Measurements from ENCODE around the gene SETBP1. TPM values are rescaled to one million over a fixed set of nuclear protein-coding genes. Genes with fewer than 3 reads are reported as not detected.

Gene SETBP1
- total RNA-seq, 1 donor from 2014 or later = 12.4 TPM

GRCh38 chr18:45039376-45039775 is 358.7 kb downstream of the SETBP1 start:
- no peak overlapping the region for H3K9ac ChIP-seq (ENCODE audit: low read length)
- no peak for FAIRE-seq
- no peaks in the 10 kb centered on the region for H3K9me3 Mint-ChIP-seq (ENCODE audit: unreplicated experiment)
- H3K36me3 ChIP-seq (ENCODE audit: insufficient read depth, low read length) = no peaks in the 10 kb centered on the region
- no peak for TF ChIP-seq CTCF (IDR thresholded peaks at IDR 0.05; ENCODE audit: insufficient read depth, low read depth, low read length)
- no peak for TF ChIP-seq EZH2 (IDR thresholded peaks at IDR 0.05; ENCODE audit: insufficient read depth, low read length)
- H3K4me3 ChIP-seq (ENCODE audit: insufficient read depth, low read depth, low read length) = no peak overlapping the region
- no peaks in the 10 kb centered on the region for H3K27me3 ChIP-seq (ENCODE audit: insufficient read depth, low read length)
- H3K27me3 Mint-ChIP-seq (ENCODE audit: low read depth, unreplicated experiment) = no peaks in the 10 kb centered on the region
- peaks cover 9% of the 10 kb centered on the region for H3K36me3 Mint-ChIP-seq (ENCODE audit: low read depth, unreplicated experiment)
- no peaks in the 10 kb centered on the region for H4K20me1 ChIP-seq (ENCODE audit: insufficient read depth, low read length)
- no peaks in the 10 kb centered on the region for H3K4me1 Mint-ChIP-seq (ENCODE audit: low read depth, unreplicated experiment)
- H3K79me2 ChIP-seq (ENCODE audit: insufficient read depth, low read length) = no peaks in the 10 kb centered on the region
- H3K4me2 ChIP-seq (ENCODE audit: low read length) = no peak overlapping the region
- no peak for DNase-seq (ENCODE audit: low read depth)
- no peak overlapping the region for H2AFZ ChIP-seq (ENCODE audit: low read depth, low read length)
- no peak overlapping the region for H3K27ac ChIP-seq (ENCODE audit: low read depth, low read length)
- no peak overlapping the region for H3K4me3 Mint-ChIP-seq (ENCODE audit: unreplicated experiment)
- H3K27ac Mint-ChIP-seq (ENCODE audit: unreplicated experiment) = no peak overlapping the region
- no peaks in the 10 kb centered on the region for H3K4me1 ChIP-seq (ENCODE audit: insufficient read depth, low read length)
- H3K9me3 ChIP-seq (ENCODE audit: insufficient read depth, low read depth, low read length) = no peaks in the 10 kb centered on the region

GRCh38 chr18:45040879-45041278 is 360.2 kb downstream of the SETBP1 start:
- Mint-ChIP-seq H3K36me3 (ENCODE audit: low read depth, unreplicated experiment) (peaks cover 9% of the 10 kb centered on the region), H3K27me3 (ENCODE audit: low read depth, unreplicated experiment) (no peaks in the 10 kb centered on the region), H3K27ac (ENCODE audit: unreplicated experiment) (no peak overlapping the region), H3K4me1 (ENCODE audit: low read depth, unreplicated experiment) (no peaks in the 10 kb centered on the region), H3K4me3 (ENCODE audit: unreplicated experiment) (no peak overlapping the region), H3K9me3 (ENCODE audit: unreplicated experiment) (no peaks in the 10 kb centered on the region)
- no peak for DNase-seq (ENCODE audit: low read depth)
- H3K4me2 ChIP-seq (ENCODE audit: low read length) = no peak overlapping the region
- no peak overlapping the region for H3K9ac ChIP-seq (ENCODE audit: low read length)
- H3K27ac ChIP-seq (ENCODE audit: low read depth, low read length) = no peak overlapping the region
- H4K20me1 ChIP-seq (ENCODE audit: insufficient read depth, low read length) = no peaks in the 10 kb centered on the region
- no peak for FAIRE-seq
- no peaks in the 10 kb centered on the region for H3K79me2 ChIP-seq (ENCODE audit: insufficient read depth, low read length)
- no peak overlapping the region for H2AFZ ChIP-seq (ENCODE audit: low read depth, low read length)
- H3K27me3 ChIP-seq (ENCODE audit: insufficient read depth, low read length) = no peaks in the 10 kb centered on the region
- no peak for TF ChIP-seq CTCF (IDR thresholded peaks at IDR 0.05; ENCODE audit: insufficient read depth, low read depth, low read length)
- TF ChIP-seq EZH2 (IDR thresholded peaks at IDR 0.05; ENCODE audit: insufficient read depth, low read length) = no peak
- H3K4me1 ChIP-seq (ENCODE audit: insufficient read depth, low read length) = no peaks in the 10 kb centered on the region
- no peaks in the 10 kb centered on the region for H3K36me3 ChIP-seq (ENCODE audit: insufficient read depth, low read length)
- no peaks in the 10 kb centered on the region for H3K9me3 ChIP-seq (ENCODE audit: insufficient read depth, low read depth, low read length)
- H3K4me3 ChIP-seq (ENCODE audit: insufficient read depth, low read depth, low read length) = no peak overlapping the region

GRCh38 chr18:45044787-45045186 is 364.1 kb downstream of the SETBP1 start:
- H3K9ac ChIP-seq (ENCODE audit: low read length) = no peak overlapping the region
- H2AFZ ChIP-seq (ENCODE audit: low read depth, low read length) = no peak overlapping the region
- no peaks in the 10 kb centered on the region for H3K27me3 ChIP-seq (ENCODE audit: insufficient read depth, low read length)
- no peak overlapping the region for H3K4me3 ChIP-seq (ENCODE audit: insufficient read depth, low read depth, low read length)
- H3K36me3 ChIP-seq (ENCODE audit: insufficient read depth, low read length) = no peaks in the 10 kb centered on the region
- Mint-ChIP-seq H3K4me1 (ENCODE audit: low read depth, unreplicated experiment) (no peaks in the 10 kb centered on the region), H3K27ac (ENCODE audit: unreplicated experiment) (no peak overlapping the region), H3K27me3 (ENCODE audit: low read depth, unreplicated experiment) (no peaks in the 10 kb centered on the region), H3K9me3 (ENCODE audit: unreplicated experiment) (no peaks in the 10 kb centered on the region), H3K36me3 (ENCODE audit: low read depth, unreplicated experiment) (no peaks in the 10 kb centered on the region), H3K4me3 (ENCODE audit: unreplicated experiment) (no peak overlapping the region)
- peaks cover 3% of the 10 kb centered on the region for H3K4me1 ChIP-seq (ENCODE audit: insufficient read depth, low read length)
- DNase-seq (ENCODE audit: low read depth) = no peak
- no peaks in the 10 kb centered on the region for H4K20me1 ChIP-seq (ENCODE audit: insufficient read depth, low read length)
- no peaks in the 10 kb centered on the region for H3K79me2 ChIP-seq (ENCODE audit: insufficient read depth, low read length)
- no peak overlapping the region for H3K4me2 ChIP-seq (ENCODE audit: low read length)
- no peaks in the 10 kb centered on the region for H3K9me3 ChIP-seq (ENCODE audit: insufficient read depth, low read depth, low read length)
- TF ChIP-seq EZH2 (IDR thresholded peaks at IDR 0.05; ENCODE audit: insufficient read depth, low read length) (no peak), CTCF (IDR thresholded peaks at IDR 0.05; ENCODE audit: insufficient read depth, low read depth, low read length) (no peak)
- no peak overlapping the region for H3K27ac ChIP-seq (ENCODE audit: low read depth, low read length)
- FAIRE-seq = no peak

All from astrocyte (in vitro differentiated cells and primary cell).